Measurements from ENCODE around the gene CD63.
A peak's percentile ranks its signal among the peaks of the same experiment; 100 is the strongest.

DNA sequence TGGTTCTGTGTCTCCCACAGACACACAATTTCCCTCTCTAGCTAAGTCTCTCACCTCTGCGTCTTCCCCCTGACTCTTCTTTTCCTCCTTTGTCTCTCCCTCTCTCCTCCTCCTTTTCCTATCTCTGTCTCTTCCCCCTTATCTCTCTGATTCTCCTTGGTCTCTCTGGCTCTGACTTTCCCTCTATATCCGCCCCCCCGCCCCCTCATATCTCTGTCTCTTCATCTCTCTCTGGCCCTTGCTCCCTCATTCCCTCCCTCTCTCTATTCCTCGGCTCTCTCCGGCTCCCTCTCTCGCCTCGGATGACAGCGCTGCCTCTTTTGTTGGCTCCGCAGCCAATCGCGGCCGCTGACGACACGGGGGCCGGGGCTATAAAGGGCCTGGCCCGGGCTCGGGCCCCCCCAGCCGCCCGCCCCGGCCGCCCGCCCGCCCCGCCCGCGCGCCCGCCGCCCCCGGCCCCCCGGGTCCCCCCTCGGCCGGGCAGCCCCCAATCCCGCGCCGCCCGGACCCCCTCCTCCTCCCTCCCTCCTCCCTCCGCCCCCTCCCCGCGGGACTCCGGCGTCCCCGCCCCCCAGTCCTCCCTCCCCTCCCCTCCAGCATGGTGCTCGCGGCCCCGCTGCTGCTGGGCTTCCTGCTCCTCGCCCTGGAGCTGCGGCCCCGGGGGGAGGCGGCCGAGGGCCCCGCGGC, 14.1 kb upstream of the CD63 start, which contains the start of gene GDF11:
- TF ChIP-seq, protein P1, sequence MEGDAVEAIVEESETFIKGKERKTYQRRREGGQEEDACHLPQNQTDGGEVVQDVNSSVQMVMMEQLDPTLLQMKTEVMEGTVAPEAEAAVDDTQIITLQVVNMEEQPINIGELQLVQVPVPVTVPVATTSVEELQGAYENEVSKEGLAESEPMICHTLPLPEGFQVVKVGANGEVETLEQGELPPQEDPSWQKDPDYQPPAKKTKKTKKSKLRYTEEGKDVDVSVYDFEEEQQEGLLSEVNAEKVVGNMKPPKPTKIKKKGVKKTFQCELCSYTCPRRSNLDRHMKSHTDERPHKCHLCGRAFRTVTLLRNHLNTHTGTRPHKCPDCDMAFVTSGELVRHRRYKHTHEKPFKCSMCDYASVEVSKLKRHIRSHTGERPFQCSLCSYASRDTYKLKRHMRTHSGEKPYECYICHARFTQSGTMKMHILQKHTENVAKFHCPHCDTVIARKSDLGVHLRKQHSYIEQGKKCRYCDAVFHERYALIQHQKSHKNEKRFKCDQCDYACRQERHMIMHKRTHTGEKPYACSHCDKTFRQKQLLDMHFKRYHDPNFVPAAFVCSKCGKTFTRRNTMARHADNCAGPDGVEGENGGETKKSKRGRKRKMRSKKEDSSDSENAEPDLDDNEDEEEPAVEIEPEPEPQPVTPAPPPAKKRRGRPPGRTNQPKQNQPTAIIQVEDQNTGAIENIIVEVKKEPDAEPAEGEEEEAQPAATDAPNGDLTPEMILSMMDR (IDR thresholded peaks at IDR 0.05): peak in 1 of 4 experiments; percentile 4
- TF ChIP-seq POLR2AphosphoS5 (IDR thresholded peaks at IDR 0.05): peak; percentile 40
